ENCODE results near the gene PGD. TPM values are rescaled to one million over a fixed set of nuclear protein-coding genes. Genes with fewer than 3 reads are reported as not detected.

PGD gene
- total and polyA plus RNA-seq, 2 donors from 2014 or later: 72.8 to 95.1 TPM

GRCh38 chr1:10446790-10447422, 48.0 kb downstream of the PGD start:
- Histone ChIP-seq H3K9me3 (ENCODE audit: control insufficient read depth in 2 of 3, insufficient read depth in 1 of 3, low read length in 3 of 3) (no peaks in the 10 kb centered on the region), H3K36me3 (ENCODE audit: control insufficient read depth in 2 of 3, insufficient read depth in 3 of 3, low read length in 3 of 3) (peaks cover 0 to 6% (median 0%) of the 10 kb centered on the region in 3 donors), H3K27me3 (ENCODE audit: control insufficient read depth, insufficient read depth, low read length) (no peaks in the 10 kb centered on the region), H3K9ac (ENCODE audit: low read length in 3 of 3) (no peak overlapping the region), H3K4me3 (ENCODE audit: low read length in 3 of 3) (no peak overlapping the region), H3K27ac (ENCODE audit: low read depth in 2 of 2, low read length in 2 of 2) (no peak overlapping the region), H3K4me1 (ENCODE audit: control insufficient read depth in 2 of 3, insufficient read depth in 2 of 3, low read depth in 1 of 3, low read length in 3 of 3) (no peaks in the 10 kb centered on the region)
- DNase-seq: no peak
- intact Hi-C loops (cut with DNase I): no loop called here
- FAIRE-seq: no peak
- TF ChIP-seq, protein P1, sequence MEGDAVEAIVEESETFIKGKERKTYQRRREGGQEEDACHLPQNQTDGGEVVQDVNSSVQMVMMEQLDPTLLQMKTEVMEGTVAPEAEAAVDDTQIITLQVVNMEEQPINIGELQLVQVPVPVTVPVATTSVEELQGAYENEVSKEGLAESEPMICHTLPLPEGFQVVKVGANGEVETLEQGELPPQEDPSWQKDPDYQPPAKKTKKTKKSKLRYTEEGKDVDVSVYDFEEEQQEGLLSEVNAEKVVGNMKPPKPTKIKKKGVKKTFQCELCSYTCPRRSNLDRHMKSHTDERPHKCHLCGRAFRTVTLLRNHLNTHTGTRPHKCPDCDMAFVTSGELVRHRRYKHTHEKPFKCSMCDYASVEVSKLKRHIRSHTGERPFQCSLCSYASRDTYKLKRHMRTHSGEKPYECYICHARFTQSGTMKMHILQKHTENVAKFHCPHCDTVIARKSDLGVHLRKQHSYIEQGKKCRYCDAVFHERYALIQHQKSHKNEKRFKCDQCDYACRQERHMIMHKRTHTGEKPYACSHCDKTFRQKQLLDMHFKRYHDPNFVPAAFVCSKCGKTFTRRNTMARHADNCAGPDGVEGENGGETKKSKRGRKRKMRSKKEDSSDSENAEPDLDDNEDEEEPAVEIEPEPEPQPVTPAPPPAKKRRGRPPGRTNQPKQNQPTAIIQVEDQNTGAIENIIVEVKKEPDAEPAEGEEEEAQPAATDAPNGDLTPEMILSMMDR (IDR thresholded peaks at IDR 0.05; ENCODE audit: borderline replicate concordance, extremely low read depth, insufficient read depth): no peak

- DNase-seq (no peak), FAIRE-seq (no peak)
- no peak within 1 kb of the TSS for H3K27ac ChIP-seq (ENCODE audit: low read depth in 2 of 2, low read length in 2 of 2)
- H3K9me3 ChIP-seq (ENCODE audit: control insufficient read depth in 2 of 3, insufficient read depth in 1 of 3, low read length in 3 of 3): no peaks in the 10 kb centered on the region
- no peak within 1 kb of the TSS for H3K4me3 ChIP-seq (ENCODE audit: low read length in 3 of 3)
- intact Hi-C loops (cut with DNase I): no loop called here
- no peaks in the 10 kb centered on the region for H3K4me1 ChIP-seq (ENCODE audit: control insufficient read depth in 2 of 3, insufficient read depth in 2 of 3, low read depth in 1 of 3, low read length in 3 of 3)
- H3K36me3 ChIP-seq (ENCODE audit: control insufficient read depth in 2 of 3, insufficient read depth in 3 of 3, low read length in 3 of 3): peaks cover 0 to 2% (median 0%) of the 10 kb centered on the region in 3 donors
- H3K9ac ChIP-seq (ENCODE audit: low read length in 3 of 3): no peak within 1 kb of the TSS
- no peaks in the 10 kb centered on the region for H3K27me3 ChIP-seq (ENCODE audit: control insufficient read depth, insufficient read depth, low read length)
- TF ChIP-seq, protein P1 (IDR thresholded peaks at IDR 0.05; ENCODE audit: borderline replicate concordance, extremely low read depth, insufficient read depth): no peak
These were observed 50.9 kb downstream of the PGD start, which contains the start of gene CORT for GRCh38 chr1:10449751-10450150. TSS of gene CORT (plus strand) at chr1:10450031. CDS start at chr1:10450224, 193 bp downstream.

DNA sequence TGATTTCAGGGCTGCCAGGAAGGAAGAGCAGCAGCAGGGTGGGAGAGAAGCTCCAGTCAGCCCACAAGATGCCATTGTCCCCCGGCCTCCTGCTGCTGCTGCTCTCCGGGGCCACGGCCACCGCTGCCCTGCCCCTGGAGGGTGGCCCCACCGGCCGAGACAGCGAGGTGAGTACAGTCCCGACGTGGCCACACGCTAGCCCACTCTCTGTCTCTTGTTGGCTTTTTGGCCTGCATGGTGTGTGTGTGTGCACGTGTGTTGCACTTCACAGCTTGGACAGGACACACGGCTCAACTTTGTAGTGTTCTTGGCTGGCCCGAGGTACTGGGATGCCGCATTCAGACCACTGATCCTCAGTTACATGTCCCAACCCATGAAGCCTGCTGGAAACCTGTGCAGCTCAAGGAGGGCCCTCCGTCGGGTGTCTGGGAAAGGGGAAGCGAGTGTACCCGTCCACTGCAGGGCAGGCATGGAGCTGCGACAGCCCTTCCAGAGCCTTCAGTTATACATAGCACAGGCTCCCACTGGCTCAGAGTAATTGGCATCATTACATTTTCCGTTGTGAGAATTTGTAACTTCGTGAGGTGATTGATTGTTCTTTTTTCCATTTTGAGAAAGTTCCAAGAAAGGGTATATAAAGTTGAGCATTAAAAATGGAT, 51.4 kb downstream of the PGD start:
- FAIRE-seq (no peak), DNase-seq (no peak)

More for the DNA sequence above, 51.4 kb downstream of the PGD start:
- Histone ChIP-seq H3K27me3 (ENCODE audit: control insufficient read depth, insufficient read depth, low read length) (no peaks in the 10 kb centered on the region), H3K36me3 (ENCODE audit: control insufficient read depth in 2 of 3, insufficient read depth in 3 of 3, low read length in 3 of 3) (no peaks in the 10 kb centered on the region), H3K27ac (ENCODE audit: low read depth in 2 of 2, low read length in 2 of 2) (no peak overlapping the region), H3K9me3 (ENCODE audit: control insufficient read depth in 2 of 3, insufficient read depth in 1 of 3, low read length in 3 of 3) (no peaks in the 10 kb centered on the region), H3K4me1 (ENCODE audit: control insufficient read depth in 2 of 3, insufficient read depth in 2 of 3, low read depth in 1 of 3, low read length in 3 of 3) (no peaks in the 10 kb centered on the region), H3K9ac (ENCODE audit: low read length in 3 of 3) (no peak overlapping the region), H3K4me3 (ENCODE audit: low read length in 3 of 3) (no peak overlapping the region)
- intact Hi-C loops (cut with DNase I): no loop called here
- TF ChIP-seq, protein P1 (IDR thresholded peaks at IDR 0.05; ENCODE audit: borderline replicate concordance, extremely low read depth, insufficient read depth): no peak
